PC-3 (cell line): ENCODE results near the gene TCOF1.

Source experiments
- EZH2 ChIP-seq: fragments of 300-600 bp; sonication (generic); IDR thresholded peaks from one replicate; pipeline ENCODE4 v1.6.1; 2017; ENCODE audit warnings: antibody characterized with exemption, mild to moderate bottlenecking, low read length; ENCODE audit not compliant: unreplicated experiment
- TF ChIP-seq, protein P1 (sequence below): fragments of 300-600 bp; sonication (generic); conservative IDR thresholded peaks from 2 replicates; pipeline ENCODE4 v1.5.1; 2017; ENCODE audit warnings: antibody characterized with exemption, low read depth, mild to moderate bottlenecking, low read length

DNA sequence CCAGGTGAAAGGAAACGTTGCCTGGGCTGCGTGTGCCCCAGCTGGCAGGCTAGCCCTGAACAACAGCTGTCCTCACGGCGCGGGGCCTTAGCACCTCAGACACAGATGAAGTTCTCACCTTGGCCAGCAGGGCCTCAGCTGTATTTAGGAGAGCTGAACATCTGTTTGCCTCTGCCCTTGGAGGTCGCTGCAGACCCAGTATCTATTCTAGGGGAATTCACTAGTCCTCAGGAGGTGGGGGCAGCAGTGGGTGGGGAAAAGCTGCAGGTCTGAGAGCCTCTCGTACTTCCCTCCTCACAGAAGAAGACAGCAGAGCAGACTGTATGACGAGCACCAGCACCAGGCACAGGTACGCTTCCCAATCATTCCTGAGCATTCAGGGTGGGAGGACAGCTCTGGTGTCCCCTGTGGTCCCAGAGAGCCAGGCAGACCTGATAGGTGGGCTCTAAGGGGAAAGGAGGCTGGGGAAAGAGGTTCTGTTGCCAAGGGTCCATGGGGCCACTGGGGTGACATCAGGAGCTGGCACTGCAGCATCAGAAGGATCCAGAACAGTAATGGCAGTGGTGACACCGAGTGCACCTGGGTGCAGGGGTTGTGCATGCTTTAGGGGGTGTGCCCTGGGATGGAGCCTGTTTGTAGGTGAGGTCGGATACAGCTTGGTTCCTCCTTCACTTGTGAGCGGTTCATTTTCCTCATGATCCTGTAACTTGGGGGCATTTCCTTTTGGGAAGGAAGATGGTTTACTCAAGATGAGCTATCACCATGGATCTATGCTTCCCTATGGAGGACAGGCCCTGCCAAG, 41.4 kb downstream of the TCOF1 start:
- TF ChIP-seq, protein P1, sequence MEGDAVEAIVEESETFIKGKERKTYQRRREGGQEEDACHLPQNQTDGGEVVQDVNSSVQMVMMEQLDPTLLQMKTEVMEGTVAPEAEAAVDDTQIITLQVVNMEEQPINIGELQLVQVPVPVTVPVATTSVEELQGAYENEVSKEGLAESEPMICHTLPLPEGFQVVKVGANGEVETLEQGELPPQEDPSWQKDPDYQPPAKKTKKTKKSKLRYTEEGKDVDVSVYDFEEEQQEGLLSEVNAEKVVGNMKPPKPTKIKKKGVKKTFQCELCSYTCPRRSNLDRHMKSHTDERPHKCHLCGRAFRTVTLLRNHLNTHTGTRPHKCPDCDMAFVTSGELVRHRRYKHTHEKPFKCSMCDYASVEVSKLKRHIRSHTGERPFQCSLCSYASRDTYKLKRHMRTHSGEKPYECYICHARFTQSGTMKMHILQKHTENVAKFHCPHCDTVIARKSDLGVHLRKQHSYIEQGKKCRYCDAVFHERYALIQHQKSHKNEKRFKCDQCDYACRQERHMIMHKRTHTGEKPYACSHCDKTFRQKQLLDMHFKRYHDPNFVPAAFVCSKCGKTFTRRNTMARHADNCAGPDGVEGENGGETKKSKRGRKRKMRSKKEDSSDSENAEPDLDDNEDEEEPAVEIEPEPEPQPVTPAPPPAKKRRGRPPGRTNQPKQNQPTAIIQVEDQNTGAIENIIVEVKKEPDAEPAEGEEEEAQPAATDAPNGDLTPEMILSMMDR: peak; percentile 31; the same call in 1 of the 2 replicates
- TF ChIP-seq EZH2: no peak
